Psoas muscle (tissue), 8 donors: Measurements from ENCODE around the gene SSRP1. TPM values are rescaled to one million over a fixed set of nuclear protein-coding genes. Genes with fewer than 3 reads are reported as not detected.

ENCODE experiments used
- ATAC-seq, 4 donors: fragments of 200-7000 bp; cut with Tn5 transposase; one replicate each; pipeline ENCODE4 v1.9.1; 2020; ENCODE audit warnings: moderate library complexity in 3 of 4, mild to moderate bottlenecking in 2 of 4
- DNase-seq, 2 donors: peaks; one replicate each; pipeline ENCODE4 v3.0.0-alpha.2; 2020
- H3K27ac ChIP-seq: fragments of 200-600 bp; one replicate; pipeline ENCODE4 v1.8.0; 2022
- H3K27me3 ChIP-seq, 3 donors: fragments of 200-600 bp in 1 of 3; one replicate each; pipeline versions ENCODE4 v1.6.1 to v1.8.0; 2013 to 2022; ENCODE audit warnings: low read length in 2 of 3, mild to moderate bottlenecking in 2 of 3, moderate library complexity in 1 of 3; ENCODE audit not compliant: insufficient read depth in 3 of 3
- H3K36me3 ChIP-seq, 2 donors: fragments of 200-600 bp in 1 of 2; one replicate each; pipeline versions ENCODE4 v1.6.1 to v1.8.0; 2013 to 2022; ENCODE audit warnings: low read depth in 1 of 2, mild to moderate bottlenecking in 1 of 2, moderate library complexity in 1 of 2; ENCODE audit not compliant: insufficient read depth in 1 of 2
- H3K4me1 ChIP-seq: fragments of 200-600 bp; one replicate; pipeline ENCODE4 v1.8.0; 2022
- H3K4me3 ChIP-seq: fragments of 200-600 bp; one replicate; pipeline ENCODE4 v1.8.0; 2022; ENCODE audit warnings: mild to moderate bottlenecking
- H3K9me3 ChIP-seq: fragments of 200-600 bp; one replicate; pipeline ENCODE4 v1.8.0; 2022
- WGBS, 3 donors: extraction: QIAGEN DNeasy Blood & Tissue Kit; methylation state at CpG; one replicate each; pipeline versions ENCODE4 v1.1.6 to v1.1.7; 2013; 5-methylcytosine and 5-hydroxymethylcytosine counted together
- intact Hi-C, 2 donors: fragments of 100-400 bp; cut with DNase I; formaldehyde crosslinking; loops; one replicate each; pipeline versions ENCODE4 v1.11.0 to v1.14.2; 2022
- polyA plus RNA-seq, 3 donors: library from polyadenylated mRNA; stranded (reverse); fragments of 200-250 nt; gene quantifications; one replicate each; pipeline ENCODE4 v1.2.3, GENCODE V29; 2013
- total RNA-seq, 4 donors: library from RNA; stranded (reverse); fragmentation: NEBNext Ultra II Directional in 2 of 4; extraction: Animal tissue kit (Norgen Biotek cat#: 25700) in 2 of 4; gene quantifications; one replicate each; pipeline versions ENCODE4 v1.2.1 to v1.2.4, GENCODE V29; 2021 to 2023
- TF ChIP-seq, protein P1 (sequence below): fragments of 200-600 bp; IDR thresholded peaks from one replicate; pipeline ENCODE4 v1.8.0; 2022; ENCODE audit warnings: antibody characterized with exemption
- donor health status: healthy with polysubstance abuse.
- donor health status: DM: no; HTN: no; CAD: no; lungs with moderate emphysema.
- donor health status: Bipolar disorder and iron deficiency.
- donor health status: healthy.
- donor health status: DM: yes; HTN: yes; CAD: no.
- donor health status: DM: no; HTN: no; CAD: no.
- donor health status: DM: no; HTN: no; CAD: no.
- donor health status: DM: yes; HTN: yes; CAD: no.

SSRP1 gene
- total and polyA plus RNA-seq, 7 donors = 69.0 to 138 (median 94.0) TPM

GRCh38 chr11:57343825-57344224, 8.1 kb upstream of the SSRP1 start:
- Histone ChIP-seq H3K9me3 (no peaks in the 10 kb centered on the region), H3K27ac (no peak overlapping the region), H3K4me1 (no peaks in the 10 kb centered on the region), H3K36me3 (no peaks in the 10 kb centered on the region), H3K4me3 (no peak overlapping the region), H3K27me3 (no peaks in the 10 kb centered on the region)
- WGBS, 3 donors = 76 to 88% (median 87%) methylated on average over 7 of the region's 7 CpGs
- intact Hi-C loops = loop anchor here in 1 of 2 donors (10.0 kb wide), 1 partner anchor 499 kb away; no protein-coding TSS in a partner anchor
- TF ChIP-seq, protein P1, sequence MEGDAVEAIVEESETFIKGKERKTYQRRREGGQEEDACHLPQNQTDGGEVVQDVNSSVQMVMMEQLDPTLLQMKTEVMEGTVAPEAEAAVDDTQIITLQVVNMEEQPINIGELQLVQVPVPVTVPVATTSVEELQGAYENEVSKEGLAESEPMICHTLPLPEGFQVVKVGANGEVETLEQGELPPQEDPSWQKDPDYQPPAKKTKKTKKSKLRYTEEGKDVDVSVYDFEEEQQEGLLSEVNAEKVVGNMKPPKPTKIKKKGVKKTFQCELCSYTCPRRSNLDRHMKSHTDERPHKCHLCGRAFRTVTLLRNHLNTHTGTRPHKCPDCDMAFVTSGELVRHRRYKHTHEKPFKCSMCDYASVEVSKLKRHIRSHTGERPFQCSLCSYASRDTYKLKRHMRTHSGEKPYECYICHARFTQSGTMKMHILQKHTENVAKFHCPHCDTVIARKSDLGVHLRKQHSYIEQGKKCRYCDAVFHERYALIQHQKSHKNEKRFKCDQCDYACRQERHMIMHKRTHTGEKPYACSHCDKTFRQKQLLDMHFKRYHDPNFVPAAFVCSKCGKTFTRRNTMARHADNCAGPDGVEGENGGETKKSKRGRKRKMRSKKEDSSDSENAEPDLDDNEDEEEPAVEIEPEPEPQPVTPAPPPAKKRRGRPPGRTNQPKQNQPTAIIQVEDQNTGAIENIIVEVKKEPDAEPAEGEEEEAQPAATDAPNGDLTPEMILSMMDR = no peak
- no peak for DNase-seq
- ATAC-seq = no peak

DNA sequence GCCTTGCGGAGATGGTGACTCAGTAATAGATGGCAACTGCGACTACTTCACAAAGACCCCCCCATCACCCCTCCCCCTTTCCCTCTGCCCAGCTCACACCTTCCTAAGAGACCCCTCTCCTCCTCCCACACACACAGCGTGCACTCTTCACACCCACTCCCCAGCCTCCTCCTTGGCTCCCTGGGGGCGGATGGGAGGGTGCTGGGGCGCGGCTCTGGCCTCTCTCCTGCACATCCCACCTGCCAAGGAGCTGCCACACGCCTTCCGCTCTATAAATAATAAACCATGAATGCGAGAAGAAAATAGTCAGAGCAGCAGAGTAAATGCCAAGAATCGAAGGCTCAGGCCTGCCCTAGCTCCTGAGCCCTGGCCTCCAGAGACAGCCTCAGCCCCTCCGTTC, 7.0 kb upstream of the SSRP1 start:
- TF ChIP-seq, protein P1 = no peak
- Histone ChIP-seq H3K9me3 (no peaks in the 10 kb centered on the region), H3K4me1 (no peaks in the 10 kb centered on the region), H3K4me3 (no peak overlapping the region), H3K27ac (no peak overlapping the region), H3K36me3 (no peaks in the 10 kb centered on the region), H3K27me3 (no peaks in the 10 kb centered on the region)
- no peak for DNase-seq
- intact Hi-C loops = loop anchor here in 1 of 2 donors (10.0 kb wide), 1 partner anchor 498 kb away; no protein-coding TSS in a partner anchor
- no peak for ATAC-seq
- 69 to 73% (median 70%) methylated on average over 11 of the region's 11 CpGs for WGBS, 3 donors

DNA sequence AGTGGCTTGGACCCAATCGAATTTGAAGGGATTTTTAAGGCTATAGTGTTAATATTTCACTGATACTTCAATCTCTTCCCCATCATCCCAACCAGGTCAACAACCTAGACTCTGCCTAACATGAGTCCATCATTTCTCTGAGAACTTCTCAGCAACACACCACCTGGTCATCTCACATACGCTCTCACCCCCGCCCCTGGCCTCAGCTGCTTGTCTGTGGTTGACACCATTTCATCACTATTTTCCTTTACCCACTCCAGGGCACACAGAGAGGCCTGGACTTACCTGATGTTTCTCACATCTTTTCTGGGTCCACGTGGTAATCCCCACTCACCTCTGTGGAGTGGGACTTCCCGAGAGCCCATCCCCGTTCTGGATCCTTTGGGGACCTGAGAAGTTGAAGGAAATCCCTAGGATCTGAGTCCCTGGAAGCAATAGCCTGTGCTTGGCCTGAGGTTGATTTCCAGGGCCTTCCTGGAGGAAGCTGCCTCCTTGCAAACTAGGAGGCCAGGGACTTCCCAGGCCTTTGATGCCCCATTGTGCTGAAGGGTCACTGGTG, 5.6 kb upstream of the SSRP1 start:
- intact Hi-C loops = loop anchor here in 1 of 2 donors (10.0 kb wide), 1 partner anchor 497 kb away; no protein-coding TSS in a partner anchor
- no peak for DNase-seq
- Histone ChIP-seq H3K36me3 (no peaks in the 10 kb centered on the region), H3K27me3 (no peaks in the 10 kb centered on the region), H3K4me1 (peaks cover 3% of the 10 kb centered on the region), H3K4me3 (no peak overlapping the region), H3K9me3 (no peaks in the 10 kb centered on the region), H3K27ac (no peak overlapping the region)
- ATAC-seq = no peak
- TF ChIP-seq, protein P1 = no peak
- WGBS, 3 donors = 77 to 83% (median 81%) methylated on average over 6 of the region's 6 CpGs

DNA sequence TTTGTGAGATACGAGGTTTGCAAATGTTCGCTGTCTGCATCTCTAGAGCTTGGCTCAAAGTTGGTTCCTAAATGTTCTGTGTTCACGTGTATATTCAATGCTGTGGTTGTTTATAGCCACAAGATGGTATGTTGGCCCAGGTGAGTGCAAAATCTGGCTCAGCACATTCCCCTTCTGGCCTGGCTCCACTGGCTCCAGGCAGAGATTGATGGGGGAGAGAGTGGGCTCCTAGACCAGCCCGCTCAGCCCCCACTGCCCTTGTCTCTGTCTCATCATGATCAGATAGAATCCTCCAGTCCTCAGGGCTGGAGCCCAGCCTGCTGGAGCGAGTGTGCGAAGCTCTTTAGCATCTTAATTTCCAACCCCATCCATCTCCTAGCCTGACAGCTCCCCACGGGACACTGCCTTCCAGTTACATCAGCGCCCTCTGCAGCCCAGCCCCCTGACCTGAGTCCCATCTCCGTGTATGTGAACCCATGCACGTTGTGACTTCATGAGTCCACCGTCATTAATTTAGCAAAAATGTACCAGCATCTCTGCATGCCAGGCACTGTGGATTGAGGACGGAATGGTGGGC, 4.4 kb upstream of the SSRP1 start:
- Histone ChIP-seq H3K9me3 (no peaks in the 10 kb centered on the region), H3K27me3 (no peaks in the 10 kb centered on the region), H3K36me3 (no peaks in the 10 kb centered on the region), H3K4me1 (peaks cover 6% of the 10 kb centered on the region), H3K27ac (no peak overlapping the region), H3K4me3 (no peak overlapping the region)
- 27 to 34% (median 29%) methylated on average over 12 of the region's 12 CpGs for WGBS, 3 donors
- DNase-seq = peak in 1 of 2 donors; percentile 67
- TF ChIP-seq, protein P1 = no peak
- ATAC-seq = peak in 3 of 4 donors; percentile 28 to 39 (median 34)
- intact Hi-C loops = loop anchor here in 1 of 2 donors (10.0 kb wide), 1 partner anchor 495 kb away; no protein-coding TSS in a partner anchor
